ENCODE results near the gene ACTR10.

ACTR10 gene

GRCh38 chr14:58282925-58283593 is 83.1 kb downstream of the ACTR10 start:
- Mint-ChIP-seq H3K9me3 (no peaks in the 10 kb centered on the region), H3K4me1 (ENCODE audit: low read depth) (peaks cover 68% of the 10 kb centered on the region), H3K4me3 (no peak overlapping the region), H3K27me3 (no peaks in the 10 kb centered on the region), H3K27ac (peak overlapping the region; percentile 97), H3K36me3 (ENCODE audit: low read depth) (peaks cover 99% of the 10 kb centered on the region)
- DNase-seq = no peak

GRCh38 chr14:58283730-58284129 is 83.8 kb downstream of the ACTR10 start:
- no peak for DNase-seq
- Mint-ChIP-seq H3K9me3 (no peaks in the 10 kb centered on the region), H3K4me3 (no peak overlapping the region), H3K27me3 (no peaks in the 10 kb centered on the region), H3K36me3 (ENCODE audit: low read depth) (peaks cover 99% of the 10 kb centered on the region), H3K4me1 (ENCODE audit: low read depth) (peaks cover 75% of the 10 kb centered on the region), H3K27ac (peak overlapping the region; percentile 97)

GRCh38 chr14:58285132-58285531 is 85.2 kb downstream of the ACTR10 start:
- H3K27ac Mint-ChIP-seq = peak overlapping the region; percentile 81
- no peaks in the 10 kb centered on the region for H3K27me3 Mint-ChIP-seq
- H3K4me3 Mint-ChIP-seq = no peak overlapping the region
- DNase-seq = no peak
- peaks cover 99% of the 10 kb centered on the region for H3K36me3 Mint-ChIP-seq (ENCODE audit: low read depth)
- no peaks in the 10 kb centered on the region for H3K9me3 Mint-ChIP-seq
- peaks cover 82% of the 10 kb centered on the region for H3K4me1 Mint-ChIP-seq (ENCODE audit: low read depth)

Data from activated T-cell treated with anti-CD3 and anti-CD28 coated beads, Interleukin-2, amount 50 U/mL, for 24 hours (primary cell).